ENCODE results near the gene TTC28.

Gene TTC28

GRCh38 chr22:28148816-28149465 is 530.7 kb downstream of the TTC28 start:
- H3K36me3 ChIP-seq (ENCODE audit: low read length): no peaks in the 10 kb centered on the region
- no peaks in the 10 kb centered on the region for H3F3A ChIP-seq (ENCODE audit: insufficient read depth)
- no peak overlapping the region for H3K9ac ChIP-seq (ENCODE audit: low read length)
- no peak overlapping the region for H3K4me3 ChIP-seq (ENCODE audit: insufficient read depth, low read length, poor library complexity, severe bottlenecking)
- TF ChIP-seq, protein P1, sequence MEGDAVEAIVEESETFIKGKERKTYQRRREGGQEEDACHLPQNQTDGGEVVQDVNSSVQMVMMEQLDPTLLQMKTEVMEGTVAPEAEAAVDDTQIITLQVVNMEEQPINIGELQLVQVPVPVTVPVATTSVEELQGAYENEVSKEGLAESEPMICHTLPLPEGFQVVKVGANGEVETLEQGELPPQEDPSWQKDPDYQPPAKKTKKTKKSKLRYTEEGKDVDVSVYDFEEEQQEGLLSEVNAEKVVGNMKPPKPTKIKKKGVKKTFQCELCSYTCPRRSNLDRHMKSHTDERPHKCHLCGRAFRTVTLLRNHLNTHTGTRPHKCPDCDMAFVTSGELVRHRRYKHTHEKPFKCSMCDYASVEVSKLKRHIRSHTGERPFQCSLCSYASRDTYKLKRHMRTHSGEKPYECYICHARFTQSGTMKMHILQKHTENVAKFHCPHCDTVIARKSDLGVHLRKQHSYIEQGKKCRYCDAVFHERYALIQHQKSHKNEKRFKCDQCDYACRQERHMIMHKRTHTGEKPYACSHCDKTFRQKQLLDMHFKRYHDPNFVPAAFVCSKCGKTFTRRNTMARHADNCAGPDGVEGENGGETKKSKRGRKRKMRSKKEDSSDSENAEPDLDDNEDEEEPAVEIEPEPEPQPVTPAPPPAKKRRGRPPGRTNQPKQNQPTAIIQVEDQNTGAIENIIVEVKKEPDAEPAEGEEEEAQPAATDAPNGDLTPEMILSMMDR (IDR thresholded peaks at IDR 0.05; ENCODE audit: insufficient read depth, low read length, poor library complexity, severe bottlenecking): no peak
- TF ChIP-seq EZH2phosphoT487 (conservative IDR thresholded peaks at IDR 0.05; ENCODE audit: low read length): no peak
- H4K20me1 ChIP-seq (ENCODE audit: low read depth, low read length): no peaks in the 10 kb centered on the region
- no peaks in the 10 kb centered on the region for H3K79me2 ChIP-seq (ENCODE audit: insufficient read depth, low read length)
- no peaks in the 10 kb centered on the region for H3K9me3 ChIP-seq (ENCODE audit: insufficient read depth, low read length)
- no peaks in the 10 kb centered on the region for H3K27me3 ChIP-seq (ENCODE audit: low read length)
- H3K27ac ChIP-seq (ENCODE audit: low read depth, low read length): no peak overlapping the region
- H3K9me2 ChIP-seq (replicated peaks; ENCODE audit: insufficient read depth, low read length): no peaks in the 10 kb centered on the region
- no peak overlapping the region for H3K4me2 ChIP-seq (ENCODE audit: low read depth, low read length, poor library complexity, severe bottlenecking)
- no peak overlapping the region for H2AFZ ChIP-seq (ENCODE audit: low read depth, low read length, severe bottlenecking)

GRCh38 chr22:28147401-28147800 is 532.2 kb downstream of the TTC28 start:
- no peaks in the 10 kb centered on the region for H3K9me2 ChIP-seq (replicated peaks; ENCODE audit: insufficient read depth, low read length)
- no peaks in the 10 kb centered on the region for H3K36me3 ChIP-seq (ENCODE audit: low read length)
- H3K9ac ChIP-seq (ENCODE audit: low read length): no peak overlapping the region
- no peak overlapping the region for H3K27ac ChIP-seq (ENCODE audit: low read depth, low read length)
- TF ChIP-seq EZH2phosphoT487 (conservative IDR thresholded peaks at IDR 0.05; ENCODE audit: low read length): no peak
- no peaks in the 10 kb centered on the region for H3F3A ChIP-seq (ENCODE audit: insufficient read depth)
- no peaks in the 10 kb centered on the region for H4K20me1 ChIP-seq (ENCODE audit: low read depth, low read length)
- H3K27me3 ChIP-seq (ENCODE audit: low read length): no peaks in the 10 kb centered on the region
- H3K9me3 ChIP-seq (ENCODE audit: insufficient read depth, low read length): no peaks in the 10 kb centered on the region
- H3K4me2 ChIP-seq (ENCODE audit: low read depth, low read length, poor library complexity, severe bottlenecking): no peak overlapping the region
- H2AFZ ChIP-seq (ENCODE audit: low read depth, low read length, severe bottlenecking): no peak overlapping the region
- no peaks in the 10 kb centered on the region for H3K79me2 ChIP-seq (ENCODE audit: insufficient read depth, low read length)
- no peak overlapping the region for H3K4me3 ChIP-seq (ENCODE audit: insufficient read depth, low read length, poor library complexity, severe bottlenecking)

DNA sequence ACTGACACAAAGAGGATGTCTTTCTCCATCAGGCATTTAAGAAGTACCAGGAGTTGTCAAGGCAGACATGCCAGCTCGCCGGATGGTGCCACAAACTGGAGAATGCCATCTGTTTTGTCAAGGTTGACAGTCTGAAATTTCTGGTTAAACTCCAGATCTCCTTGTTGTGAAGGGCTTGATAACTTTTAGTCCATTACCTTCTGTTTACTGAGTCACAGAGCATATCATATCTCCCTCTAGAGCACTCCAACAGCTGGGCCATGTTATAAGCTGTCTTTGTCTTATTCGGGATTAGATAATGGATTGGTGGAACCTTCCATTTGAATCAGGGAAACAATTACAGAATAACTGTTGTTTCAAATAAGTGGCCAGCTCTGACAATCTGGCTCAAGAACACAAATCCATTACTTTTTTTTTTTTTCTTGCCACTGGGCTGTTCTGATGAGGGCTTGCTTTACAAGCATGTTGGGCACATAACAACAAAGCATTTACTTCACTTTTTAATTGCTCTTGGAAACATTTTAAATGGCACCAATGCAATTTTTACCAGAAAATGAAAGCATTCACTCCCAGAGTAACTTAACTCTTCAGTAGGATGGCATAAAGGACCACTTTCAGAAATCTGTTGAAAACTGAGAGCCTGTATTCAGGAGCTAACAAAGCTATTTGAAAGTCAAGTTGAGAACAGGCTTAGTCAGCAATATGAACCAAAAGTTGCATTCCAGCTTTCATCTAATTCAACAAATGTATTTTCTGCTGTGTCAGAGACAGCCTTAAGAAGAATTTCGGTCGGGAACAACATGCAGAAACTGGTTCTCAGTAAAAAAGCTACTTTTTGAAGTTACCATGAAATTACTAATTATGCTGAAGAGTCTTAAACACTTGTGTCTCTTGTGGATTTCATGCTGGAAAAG is 533.0 kb downstream of the TTC28 start:
- no peak for TF ChIP-seq EZH2phosphoT487 (conservative IDR thresholded peaks at IDR 0.05; ENCODE audit: low read length)
- TF ChIP-seq, protein P1 (IDR thresholded peaks at IDR 0.05; ENCODE audit: insufficient read depth, low read length, poor library complexity, severe bottlenecking): no peak
- H3K27me3 ChIP-seq (ENCODE audit: low read length): no peaks in the 10 kb centered on the region
- no peaks in the 10 kb centered on the region for H3K79me2 ChIP-seq (ENCODE audit: insufficient read depth, low read length)
- H3K9me3 ChIP-seq (ENCODE audit: insufficient read depth, low read length): no peaks in the 10 kb centered on the region
- H3F3A ChIP-seq (ENCODE audit: insufficient read depth): no peaks in the 10 kb centered on the region
- no peaks in the 10 kb centered on the region for H4K20me1 ChIP-seq (ENCODE audit: low read depth, low read length)
- H3K4me3 ChIP-seq (ENCODE audit: insufficient read depth, low read length, poor library complexity, severe bottlenecking): no peak overlapping the region
- no peaks in the 10 kb centered on the region for H3K36me3 ChIP-seq (ENCODE audit: low read length)
- no peak overlapping the region for H3K9ac ChIP-seq (ENCODE audit: low read length)
- no peaks in the 10 kb centered on the region for H3K9me2 ChIP-seq (replicated peaks; ENCODE audit: insufficient read depth, low read length)
- H3K4me2 ChIP-seq (ENCODE audit: low read depth, low read length, poor library complexity, severe bottlenecking): no peak overlapping the region
- H3K27ac ChIP-seq (ENCODE audit: low read depth, low read length): no peak overlapping the region
- no peak overlapping the region for H2AFZ ChIP-seq (ENCODE audit: low read depth, low read length, severe bottlenecking)

All from SU-DHL-6 (cell line).